ENCODE data around the gene DRAXIN.

DRAXIN gene

DNA sequence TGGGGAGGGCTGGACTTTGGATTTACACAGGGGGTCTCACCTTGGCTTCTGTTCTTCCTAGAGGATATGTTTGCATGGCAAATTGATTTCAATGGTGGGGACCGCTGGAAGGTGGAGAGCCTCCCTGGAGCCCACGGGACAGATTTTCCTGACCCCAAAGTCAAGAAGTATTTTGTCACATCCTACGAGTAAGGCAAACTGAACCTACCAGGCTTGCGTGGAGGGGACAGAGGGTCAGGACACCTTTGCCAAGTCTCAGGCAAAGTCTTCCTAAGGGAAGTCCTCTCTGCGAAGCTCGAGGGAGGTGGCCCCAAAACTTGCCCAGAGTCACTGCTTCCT lies 20.3 kb upstream of the DRAXIN start:
- H3K4me3 ChIP-seq (ENCODE audit: low read length) = no peak overlapping the region
- no peak for TF ChIP-seq ZNF274 (IDR thresholded peaks at IDR 0.05; ENCODE audit: low read depth, low read length)

DNA sequence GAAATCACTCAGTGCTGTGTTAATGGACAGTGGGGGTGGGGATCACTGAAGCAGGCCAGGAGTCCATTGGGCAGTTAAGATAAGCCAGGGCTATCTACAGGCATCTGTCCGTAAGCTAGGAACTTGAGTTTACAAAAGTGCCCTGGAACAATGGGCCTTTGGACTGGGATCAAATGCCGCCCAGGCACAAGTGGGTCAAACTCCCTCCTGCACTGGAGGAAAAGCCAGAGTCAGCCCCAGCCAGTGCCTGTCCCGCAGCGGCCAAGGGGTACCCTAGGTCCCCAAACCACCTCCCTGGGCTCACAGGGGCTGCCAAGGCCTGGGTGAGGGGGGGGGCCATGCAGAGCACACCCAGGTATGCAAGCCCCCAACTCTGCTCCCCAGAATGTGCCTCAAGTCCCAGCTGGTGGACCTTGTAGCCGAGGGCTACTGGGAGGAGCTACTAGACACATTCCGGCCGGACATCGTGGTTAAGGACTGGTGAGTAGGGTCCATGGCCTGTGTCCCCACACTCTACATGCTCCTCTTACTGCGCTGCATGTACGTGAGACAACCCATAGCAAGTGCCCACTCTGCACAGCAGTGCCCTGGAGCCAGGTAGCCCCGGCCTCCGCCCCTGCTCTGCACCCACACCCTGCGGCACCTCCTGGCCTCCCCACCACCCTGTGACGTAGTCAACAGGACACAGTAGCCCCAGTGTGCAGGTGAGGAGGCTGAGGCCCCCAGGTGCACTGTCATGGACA lies 19.8 kb upstream of the DRAXIN start:
- TF ChIP-seq ZNF274 (IDR thresholded peaks at IDR 0.05; ENCODE audit: low read depth, low read length) = no peak
- no peak overlapping the region for H3K4me3 ChIP-seq (ENCODE audit: low read length)

DNA sequence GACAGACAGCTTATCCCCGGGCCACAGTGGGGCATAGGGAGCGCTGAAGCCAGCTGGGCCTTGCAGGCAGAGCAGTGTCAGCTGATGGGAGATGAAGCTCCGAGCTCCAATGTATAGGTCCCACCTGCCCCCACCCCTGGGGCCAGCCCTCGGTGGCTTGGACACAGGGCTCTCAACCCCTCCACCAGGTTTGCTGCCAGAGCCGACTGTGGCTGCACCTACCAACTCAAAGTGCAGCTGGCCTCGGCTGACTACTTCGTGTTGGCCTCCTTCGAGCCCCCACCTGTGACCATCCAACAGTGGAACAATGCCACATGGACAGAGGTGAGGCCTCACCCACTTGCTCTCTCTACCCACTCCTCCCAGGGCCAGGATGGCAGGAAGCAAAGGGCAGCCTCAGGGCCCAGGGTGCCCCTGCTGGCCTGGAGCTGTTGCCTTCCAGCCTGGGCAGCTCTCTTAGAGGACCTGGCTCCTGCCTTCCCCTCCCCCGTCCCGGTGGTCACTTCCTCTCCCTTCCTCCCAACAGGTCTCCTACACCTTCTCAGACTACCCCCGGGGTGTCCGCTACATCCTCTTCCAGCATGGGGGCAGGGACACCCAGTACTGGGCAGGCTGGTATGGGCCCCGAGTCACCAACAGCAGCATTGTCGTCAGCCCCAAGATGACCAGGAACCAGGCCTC lies 18.3 kb upstream of the DRAXIN start:
- TF ChIP-seq ZNF274 (IDR thresholded peaks at IDR 0.05; ENCODE audit: low read depth, low read length) = no peak
- no peak overlapping the region for H3K4me3 ChIP-seq (ENCODE audit: low read length)

DNA sequence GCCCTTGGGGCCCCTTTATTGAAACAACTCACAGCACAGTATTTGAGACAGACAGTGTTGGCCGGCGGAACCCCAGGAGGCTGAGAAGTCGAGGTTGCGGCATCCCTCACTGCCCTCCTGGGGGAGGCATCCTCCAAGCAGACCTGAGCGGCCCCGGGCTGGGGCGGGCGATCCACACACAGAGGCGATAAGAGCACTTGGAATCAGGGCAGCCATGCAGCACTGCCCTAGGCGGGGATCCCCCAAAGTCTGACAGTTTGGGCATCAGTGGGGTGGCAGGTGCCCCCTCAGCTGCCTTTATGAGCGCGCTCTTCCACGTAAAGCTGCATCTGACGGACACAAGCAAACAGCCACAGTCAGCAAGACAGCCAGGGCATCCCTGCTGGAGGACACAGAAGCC lies 17.0 kb upstream of the DRAXIN start:
- TF ChIP-seq ZNF274 (IDR thresholded peaks at IDR 0.05; ENCODE audit: low read depth, low read length) = no peak
- H3K4me3 ChIP-seq (ENCODE audit: low read length) = no peak overlapping the region

DNA sequence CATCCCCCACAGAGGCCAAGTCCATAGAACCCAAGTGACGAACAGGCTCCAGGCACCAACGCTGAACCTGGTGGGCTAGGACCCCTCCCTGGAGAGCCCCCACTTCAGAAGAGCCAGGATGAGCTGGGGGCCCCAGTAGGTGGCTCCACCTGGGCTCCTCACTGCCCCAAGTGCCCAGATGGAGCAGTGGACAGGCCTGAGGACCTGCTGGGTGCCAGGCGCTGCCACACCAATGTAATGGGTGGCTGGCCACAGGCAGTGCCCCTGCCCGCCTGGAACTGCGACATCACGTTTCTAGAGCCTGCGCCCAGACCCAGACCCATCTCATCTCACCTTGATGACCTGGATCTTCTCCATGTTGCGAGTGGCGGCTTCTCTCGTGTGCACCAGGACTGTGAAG lies 16.2 kb upstream of the DRAXIN start:
- no peak overlapping the region for H3K4me3 ChIP-seq (ENCODE audit: low read length)
- no peak for TF ChIP-seq ZNF274 (IDR thresholded peaks at IDR 0.05; ENCODE audit: low read depth, low read length)

DNA sequence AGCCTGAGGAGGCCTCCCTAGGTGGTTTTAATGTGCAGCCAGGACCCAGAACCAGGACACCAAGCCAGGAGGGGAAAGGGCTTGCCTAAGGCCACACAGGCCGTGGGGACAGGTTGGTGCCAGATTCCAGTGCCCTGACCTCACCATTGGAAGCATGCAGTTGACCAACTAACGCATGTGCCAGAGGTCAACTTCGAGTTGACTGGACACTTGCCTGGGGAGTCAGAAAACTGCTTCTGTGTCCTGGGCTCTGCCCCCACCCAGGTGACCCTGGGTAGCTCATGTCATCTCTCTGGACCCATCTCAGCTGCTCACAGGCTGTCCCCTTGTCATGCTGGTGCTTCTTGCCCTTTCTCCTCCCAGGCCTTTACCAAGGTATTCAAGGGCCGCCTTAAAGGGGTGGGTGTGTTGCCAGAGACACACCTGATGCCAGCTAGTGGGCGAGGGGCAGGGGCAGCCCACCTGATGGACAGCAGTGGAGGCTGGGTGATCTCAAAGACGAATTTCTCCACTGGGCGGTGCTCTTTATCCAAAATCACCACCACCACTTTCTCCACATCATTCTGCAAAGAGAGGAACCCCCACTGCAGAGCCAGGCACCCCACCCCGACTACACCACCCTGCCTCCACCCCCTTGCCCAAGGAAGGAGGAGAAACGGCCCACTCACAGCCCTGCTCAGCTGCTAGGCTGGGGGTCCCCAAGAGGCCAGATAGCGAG lies 15.0 kb upstream of the DRAXIN start:
- no peak for TF ChIP-seq ZNF274 (IDR thresholded peaks at IDR 0.05; ENCODE audit: low read depth, low read length)
- H3K4me3 ChIP-seq (ENCODE audit: low read length) = no peak overlapping the region

DNA sequence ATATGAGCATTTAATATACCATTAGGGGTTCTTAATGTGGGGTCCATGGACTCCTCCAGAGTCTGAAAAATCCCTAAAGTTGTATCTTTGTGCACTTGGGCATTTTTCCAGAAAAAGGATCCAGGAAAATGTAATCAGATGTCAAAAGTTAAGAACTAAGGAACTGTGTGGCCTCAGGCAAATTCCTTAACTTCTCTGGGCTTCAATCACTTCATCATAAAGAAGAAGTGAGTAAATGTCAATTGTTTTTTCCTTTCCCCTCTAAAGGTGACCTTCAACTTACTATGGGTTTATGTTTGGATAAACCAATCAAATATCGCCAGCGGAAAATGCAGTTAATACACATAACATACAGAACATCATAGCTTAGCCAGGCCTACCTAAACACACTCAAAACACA lies 13.1 kb upstream of the DRAXIN start:
- no peak for TF ChIP-seq ZNF274 (IDR thresholded peaks at IDR 0.05; ENCODE audit: low read depth, low read length)
- H3K4me3 ChIP-seq (ENCODE audit: low read length) = no peak overlapping the region

DNA sequence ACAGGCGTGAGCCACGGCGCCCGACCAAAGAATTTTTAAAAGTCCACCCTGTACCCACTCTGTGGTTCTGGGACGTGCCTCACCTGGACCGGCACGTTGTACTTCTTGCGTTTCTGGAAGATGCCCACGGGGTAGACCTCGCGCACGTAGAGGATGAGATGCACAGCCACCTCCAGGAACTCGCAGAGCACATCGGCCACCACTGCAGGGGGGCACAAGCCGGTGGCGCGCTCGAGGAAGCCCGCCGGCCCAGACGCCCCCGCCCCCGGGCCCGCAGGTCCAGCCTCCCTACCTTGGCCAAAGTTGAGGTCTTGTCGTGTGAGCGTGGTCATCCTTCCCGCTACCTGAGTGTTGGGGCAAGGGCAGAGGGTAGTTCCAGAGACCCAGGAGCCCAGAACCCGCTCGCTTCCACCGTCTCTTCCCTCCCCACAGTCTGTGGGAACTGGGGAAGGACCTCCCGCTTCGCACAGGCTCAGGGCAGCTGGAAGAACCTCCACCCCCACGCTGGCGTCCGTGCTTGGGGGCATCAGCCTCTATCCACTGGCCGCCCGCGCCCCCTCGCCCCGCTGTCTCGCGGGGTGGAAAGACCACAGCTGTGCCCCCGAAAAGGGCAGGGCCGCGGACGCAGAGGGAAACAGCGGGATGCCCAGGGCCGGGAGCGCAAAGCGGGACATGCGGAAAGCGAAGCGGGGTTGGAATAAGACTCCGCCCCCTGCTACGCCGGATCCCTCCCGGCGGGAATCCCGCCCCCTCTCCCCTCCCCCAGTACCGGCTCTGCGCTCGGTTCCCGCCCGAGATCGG lies 11.0 kb upstream of the DRAXIN start:
- H3K4me3 ChIP-seq (ENCODE audit: low read length) = peak overlapping the region; percentile 75
- no peak for TF ChIP-seq ZNF274 (IDR thresholded peaks at IDR 0.05; ENCODE audit: low read depth, low read length)

DNA sequence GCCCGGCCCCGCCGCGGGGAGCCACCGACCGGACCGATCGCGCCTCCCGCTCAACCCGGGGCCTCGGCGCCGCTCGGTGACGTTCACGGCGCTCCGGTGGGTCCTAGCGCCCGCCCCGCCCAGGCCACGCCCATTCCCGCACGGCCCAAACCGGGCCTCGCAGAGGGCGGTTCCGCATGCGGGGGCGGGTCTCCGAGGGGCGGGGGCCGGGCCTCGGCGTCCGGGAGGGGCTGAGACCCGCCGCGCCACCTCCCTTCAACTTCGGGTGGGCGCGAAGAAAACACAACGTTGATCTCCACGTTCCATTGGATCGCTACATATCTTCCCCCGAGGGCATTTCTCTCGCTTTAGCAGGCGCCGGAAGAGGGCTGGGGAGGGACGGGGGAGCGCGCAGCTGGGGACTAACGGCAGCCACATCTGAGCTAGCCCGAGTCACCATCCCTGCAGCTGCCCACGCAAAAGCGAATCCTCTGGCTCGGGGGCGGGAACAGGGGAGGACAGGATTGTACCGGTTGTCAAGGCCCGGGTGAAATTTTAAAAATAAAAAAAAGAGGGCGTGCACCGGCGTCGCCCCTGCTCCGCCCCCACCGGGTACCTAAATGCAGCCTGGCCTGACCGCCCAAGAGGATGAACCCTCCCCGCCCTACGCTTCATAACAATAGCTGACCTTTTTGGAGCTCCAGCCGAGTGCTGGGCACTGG lies 10.3 kb upstream of the DRAXIN start, which contains the start of gene MAD2L2:
Gene MAD2L2, minus strand, starts transcription at position 78 of the 701 bp plus-strand sequence. CDS start 547 bp downstream, outside the sequence.
- TF ChIP-seq ZNF274 (IDR thresholded peaks at IDR 0.05; ENCODE audit: low read depth, low read length) = no peak
- H3K4me3 ChIP-seq (ENCODE audit: low read length) = peak within 1 kb of the TSS; percentile 75

DNA sequence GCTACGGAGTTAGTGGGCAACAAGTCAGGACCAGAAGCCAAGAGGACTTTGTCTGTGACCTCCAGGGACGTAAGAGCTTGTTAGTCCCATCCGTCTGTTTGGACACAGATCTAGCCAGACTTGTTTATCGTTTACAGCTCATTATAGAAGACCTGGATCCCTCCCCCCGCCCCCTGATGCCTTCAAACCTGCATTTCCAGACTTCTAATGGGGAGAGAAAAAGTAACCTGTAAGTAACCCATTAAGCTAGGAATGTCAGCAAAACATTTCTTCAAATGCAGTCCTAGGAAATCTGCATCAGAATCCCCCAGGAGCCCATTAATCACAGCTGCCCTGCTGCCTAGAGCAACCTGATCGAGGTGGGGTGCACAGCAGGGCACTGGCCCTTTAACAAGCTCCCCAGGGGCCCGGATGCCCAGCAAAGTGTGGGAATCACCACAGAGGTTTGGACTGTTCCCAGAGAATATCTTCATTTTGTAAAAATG lies 9.2 kb upstream of the DRAXIN start:
- H3K4me3 ChIP-seq (ENCODE audit: low read length) = no peak overlapping the region
- no peak for TF ChIP-seq ZNF274 (IDR thresholded peaks at IDR 0.05; ENCODE audit: low read depth, low read length)

DNA sequence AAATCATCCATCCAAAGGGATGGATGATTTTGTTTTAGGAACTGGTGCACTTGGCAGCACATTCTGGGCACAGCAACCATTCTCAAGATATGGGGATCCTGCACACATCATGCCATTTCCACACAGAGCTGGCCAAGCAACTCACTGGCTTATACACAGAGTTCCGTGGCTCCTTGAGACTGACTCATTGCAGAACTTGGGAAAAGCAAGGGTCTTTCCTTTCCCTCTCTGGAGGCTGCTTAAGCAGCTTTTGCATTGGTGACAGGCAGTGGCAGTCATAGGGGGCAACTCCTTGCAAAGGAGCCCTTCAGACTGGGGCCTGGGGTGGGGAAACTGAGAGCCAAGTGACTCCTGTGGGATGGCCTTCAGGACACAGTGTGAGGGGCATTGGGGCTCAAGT lies 8.7 kb upstream of the DRAXIN start:
- H3K4me3 ChIP-seq (ENCODE audit: low read length) = no peak overlapping the region
- TF ChIP-seq ZNF274 (IDR thresholded peaks at IDR 0.05; ENCODE audit: low read depth, low read length) = no peak

DNA sequence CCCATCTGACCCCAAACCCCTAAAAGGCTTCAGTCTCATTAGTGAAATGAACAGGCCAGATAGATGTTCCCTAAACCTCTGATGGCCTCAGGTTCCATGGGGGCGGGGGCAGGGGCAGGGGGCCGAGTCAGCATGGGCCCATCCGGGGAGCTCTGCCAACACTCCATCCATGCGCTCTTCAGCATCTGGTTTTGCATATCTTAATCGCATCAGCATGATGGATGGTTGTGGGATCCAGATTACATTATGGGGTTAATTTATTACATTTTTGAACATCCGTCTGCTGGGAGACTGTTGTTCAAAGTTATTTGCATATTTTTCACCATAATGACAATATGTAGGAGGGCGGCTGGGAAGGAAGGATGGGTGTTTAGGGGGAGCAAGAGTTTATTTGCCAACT lies 7.4 kb upstream of the DRAXIN start:
- H3K4me3 ChIP-seq (ENCODE audit: low read length) = no peak overlapping the region
- TF ChIP-seq ZNF274 (IDR thresholded peaks at IDR 0.05; ENCODE audit: low read depth, low read length) = no peak

DNA sequence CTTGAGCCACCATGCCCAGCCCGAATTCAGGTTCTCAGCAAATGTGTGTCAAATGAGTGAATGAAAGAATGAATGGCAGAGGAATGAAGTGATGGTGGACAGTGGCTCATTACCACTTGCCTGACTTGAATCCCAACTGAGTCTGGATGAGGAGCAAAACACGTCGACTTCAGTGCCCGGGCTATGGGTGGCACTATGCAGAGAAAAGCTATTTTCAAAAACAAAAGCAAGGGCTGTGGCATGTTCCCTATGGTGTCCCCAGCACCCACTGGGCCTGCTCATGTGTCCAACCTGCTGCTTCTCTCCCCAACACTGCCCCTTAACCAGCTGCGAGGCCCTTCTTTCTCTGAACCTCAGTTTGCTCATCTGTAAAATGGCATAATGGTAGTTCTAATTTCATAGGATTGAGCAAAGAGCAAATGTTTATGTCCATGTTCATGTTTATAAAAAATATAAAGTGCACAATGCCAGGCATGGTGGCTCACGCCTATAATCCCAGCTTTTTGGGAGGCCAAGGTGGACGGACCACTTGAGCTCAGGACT lies 6.2 kb upstream of the DRAXIN start:
- TF ChIP-seq ZNF274 (IDR thresholded peaks at IDR 0.05; ENCODE audit: low read depth, low read length) = no peak
- no peak overlapping the region for H3K4me3 ChIP-seq (ENCODE audit: low read length)
